PFSK-1 (cell line): ENCODE measurements around the gene KCNJ4.

Experiments
- FOXP2 ChIP-seq: optimal IDR thresholded peaks from 2 replicates; pipeline ENCODE3; 2011; ENCODE audit warnings: borderline replicate concordance, control low read depth, inconsistent platforms; ENCODE audit not compliant: insufficient read depth; ENCODE audit errors: extremely low read length, extremely low read depth
- POLR2AphosphoS5 ChIP-seq: IDR thresholded peaks from 2 replicates; pipeline ENCODE4 v1.6.1; 2012; ENCODE audit warnings: low read depth, mild to moderate bottlenecking, control low read depth, low read length, moderate library complexity
- SIN3A ChIP-seq: IDR thresholded peaks from 2 replicates; pipeline ENCODE4 v1.6.1; 2012; ENCODE audit warnings: mild to moderate bottlenecking, low read length, moderate library complexity, borderline replicate concordance; ENCODE audit not compliant: insufficient read depth
- TAF1 ChIP-seq: IDR thresholded peaks from 2 replicates; pipeline ENCODE4 v1.6.1; 2012; ENCODE audit warnings: low read length, control low read depth, borderline replicate concordance; ENCODE audit not compliant: insufficient read depth
- TF ChIP-seq, protein P1 (sequence below), 2 experiments: IDR thresholded peaks; 2 replicates each; pipeline versions ENCODE4 v1.6.1 to v1.8.0; 2011 to 2012; ENCODE audit warnings: low read depth in 2 of 2, low read length in 2 of 2, control low read depth in 1 of 2, inconsistent platforms in 1 of 2, mild to moderate bottlenecking in 1 of 2, moderate library complexity in 1 of 2; ENCODE audit not compliant: insufficient read depth in 1 of 2

Gene KCNJ4

DNA sequence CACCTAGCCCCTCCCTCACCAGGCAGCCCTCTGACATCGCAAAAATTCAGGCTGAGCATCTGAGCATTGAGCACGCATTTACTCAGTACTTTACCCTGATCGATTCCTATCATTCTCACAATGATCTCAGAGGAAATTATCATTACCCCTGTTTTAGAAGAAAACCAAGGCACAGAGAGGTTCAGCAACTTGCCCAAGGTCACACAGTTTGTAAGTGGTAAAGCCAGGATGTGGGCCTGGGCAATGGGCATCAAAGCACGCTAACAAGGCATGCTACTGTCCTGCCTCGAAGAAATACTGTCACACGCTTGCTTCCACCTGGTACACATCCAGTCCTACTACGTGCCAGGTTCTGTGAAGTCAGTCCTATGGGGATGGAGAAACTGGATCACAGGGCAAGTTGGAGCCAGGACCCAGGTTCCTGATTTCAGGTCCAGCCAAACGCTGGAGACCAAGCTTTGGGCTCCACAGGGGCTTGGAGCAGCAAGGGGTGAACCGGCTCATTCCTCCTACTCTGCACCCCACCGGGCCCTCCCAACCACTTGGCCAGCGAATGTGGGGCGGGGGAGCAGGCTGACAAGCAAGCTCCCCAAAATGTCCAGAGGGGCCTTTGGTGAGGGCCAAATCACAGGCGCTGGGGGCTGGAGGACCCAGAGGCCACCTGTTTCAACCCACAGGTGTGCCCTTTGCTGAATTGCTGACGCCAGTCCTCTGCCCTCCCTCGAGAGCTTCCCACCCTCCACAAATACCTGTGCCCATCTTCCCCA is 18.2 kb downstream of the KCNJ4 start:
- TF ChIP-seq POLR2AphosphoS5: no peak
- no peak for TF ChIP-seq TAF1
- TF ChIP-seq, protein P1, sequence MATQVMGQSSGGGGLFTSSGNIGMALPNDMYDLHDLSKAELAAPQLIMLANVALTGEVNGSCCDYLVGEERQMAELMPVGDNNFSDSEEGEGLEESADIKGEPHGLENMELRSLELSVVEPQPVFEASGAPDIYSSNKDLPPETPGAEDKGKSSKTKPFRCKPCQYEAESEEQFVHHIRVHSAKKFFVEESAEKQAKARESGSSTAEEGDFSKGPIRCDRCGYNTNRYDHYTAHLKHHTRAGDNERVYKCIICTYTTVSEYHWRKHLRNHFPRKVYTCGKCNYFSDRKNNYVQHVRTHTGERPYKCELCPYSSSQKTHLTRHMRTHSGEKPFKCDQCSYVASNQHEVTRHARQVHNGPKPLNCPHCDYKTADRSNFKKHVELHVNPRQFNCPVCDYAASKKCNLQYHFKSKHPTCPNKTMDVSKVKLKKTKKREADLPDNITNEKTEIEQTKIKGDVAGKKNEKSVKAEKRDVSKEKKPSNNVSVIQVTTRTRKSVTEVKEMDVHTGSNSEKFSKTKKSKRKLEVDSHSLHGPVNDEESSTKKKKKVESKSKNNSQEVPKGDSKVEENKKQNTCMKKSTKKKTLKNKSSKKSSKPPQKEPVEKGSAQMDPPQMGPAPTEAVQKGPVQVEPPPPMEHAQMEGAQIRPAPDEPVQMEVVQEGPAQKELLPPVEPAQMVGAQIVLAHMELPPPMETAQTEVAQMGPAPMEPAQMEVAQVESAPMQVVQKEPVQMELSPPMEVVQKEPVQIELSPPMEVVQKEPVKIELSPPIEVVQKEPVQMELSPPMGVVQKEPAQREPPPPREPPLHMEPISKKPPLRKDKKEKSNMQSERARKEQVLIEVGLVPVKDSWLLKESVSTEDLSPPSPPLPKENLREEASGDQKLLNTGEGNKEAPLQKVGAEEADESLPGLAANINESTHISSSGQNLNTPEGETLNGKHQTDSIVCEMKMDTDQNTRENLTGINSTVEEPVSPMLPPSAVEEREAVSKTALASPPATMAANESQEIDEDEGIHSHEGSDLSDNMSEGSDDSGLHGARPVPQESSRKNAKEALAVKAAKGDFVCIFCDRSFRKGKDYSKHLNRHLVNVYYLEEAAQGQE (IDR thresholded peaks at IDR 0.05; ENCODE audit: insufficient read depth in 1 of 2, low read depth in 2 of 2, low read length in 2 of 2): no peak
- TF ChIP-seq FOXP2: no peak
- no peak for TF ChIP-seq SIN3A

DNA sequence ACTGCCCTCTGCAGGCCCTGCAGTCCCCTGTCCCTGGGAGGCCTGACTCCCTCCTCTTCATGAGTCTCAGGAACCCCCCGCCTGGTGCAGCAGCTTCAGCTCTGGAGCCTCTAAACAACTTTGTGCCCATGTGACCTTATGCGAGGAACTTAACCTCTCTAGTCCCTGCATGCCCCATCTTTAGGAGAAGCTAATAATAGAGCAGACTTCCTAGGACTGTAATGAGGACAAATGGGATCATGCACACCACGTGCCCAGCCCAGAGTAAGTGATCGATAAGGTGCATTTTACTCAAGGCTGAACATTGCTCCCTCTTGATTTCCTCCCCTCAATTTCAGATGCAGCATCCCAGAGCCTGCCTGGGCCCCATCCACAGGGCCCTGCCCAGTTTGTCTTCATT is 19.0 kb downstream of the KCNJ4 start:
- TF ChIP-seq POLR2AphosphoS5 (no peak), SIN3A (no peak), TAF1 (no peak), FOXP2 (no peak)
- TF ChIP-seq, protein P1 (IDR thresholded peaks at IDR 0.05; ENCODE audit: insufficient read depth in 1 of 2, low read depth in 2 of 2, low read length in 2 of 2): no peak

DNA sequence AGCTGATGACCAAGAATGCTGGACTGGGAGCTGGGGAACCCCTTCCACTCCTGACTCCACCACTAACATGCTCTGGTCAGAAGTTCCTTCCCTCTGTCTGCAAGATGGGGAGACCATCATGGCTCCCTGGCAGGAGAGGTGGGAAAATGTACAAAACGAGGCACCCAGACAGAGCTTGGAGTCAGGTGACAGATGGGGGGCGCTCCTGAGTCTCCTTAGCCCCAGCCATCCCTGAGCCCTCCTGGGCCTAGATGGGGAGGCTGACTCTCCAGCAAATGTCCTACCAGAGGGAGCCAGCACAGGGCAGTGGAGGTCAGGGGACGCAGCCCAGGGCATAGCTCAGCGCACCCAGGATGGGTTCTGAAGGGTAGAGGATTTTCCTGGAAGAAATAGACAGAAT is 20.0 kb downstream of the KCNJ4 start:
- no peak for TF ChIP-seq POLR2AphosphoS5
- TF ChIP-seq, protein P1 (IDR thresholded peaks at IDR 0.05; ENCODE audit: insufficient read depth in 1 of 2, low read depth in 2 of 2, low read length in 2 of 2): no peak
- TF ChIP-seq FOXP2: no peak
- TF ChIP-seq TAF1: no peak
- no peak for TF ChIP-seq SIN3A

DNA sequence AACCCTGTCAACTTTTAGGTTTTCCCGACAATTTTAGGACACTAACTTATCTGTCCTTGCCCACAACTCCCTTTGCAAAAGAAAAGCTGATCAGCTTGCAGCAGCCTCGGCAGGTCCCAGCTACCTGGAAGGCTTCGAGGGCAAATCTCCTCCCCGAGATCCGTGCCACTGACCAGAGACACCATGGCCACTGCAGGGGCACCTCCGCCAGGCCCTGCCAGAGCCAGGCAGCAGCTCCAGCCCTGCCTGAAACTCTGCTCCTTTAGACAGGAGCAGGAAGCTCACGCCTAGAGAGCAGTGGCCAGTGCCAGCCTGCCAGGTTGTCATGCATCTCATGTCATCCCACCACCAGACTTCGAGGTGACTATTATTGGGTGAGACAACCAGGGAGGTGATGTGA is 21.1 kb downstream of the KCNJ4 start:
- TF ChIP-seq FOXP2 (no peak), POLR2AphosphoS5 (no peak), TAF1 (no peak), SIN3A (no peak)
- TF ChIP-seq, protein P1 (IDR thresholded peaks at IDR 0.05; ENCODE audit: insufficient read depth in 1 of 2, low read depth in 2 of 2, low read length in 2 of 2): no peak

DNA sequence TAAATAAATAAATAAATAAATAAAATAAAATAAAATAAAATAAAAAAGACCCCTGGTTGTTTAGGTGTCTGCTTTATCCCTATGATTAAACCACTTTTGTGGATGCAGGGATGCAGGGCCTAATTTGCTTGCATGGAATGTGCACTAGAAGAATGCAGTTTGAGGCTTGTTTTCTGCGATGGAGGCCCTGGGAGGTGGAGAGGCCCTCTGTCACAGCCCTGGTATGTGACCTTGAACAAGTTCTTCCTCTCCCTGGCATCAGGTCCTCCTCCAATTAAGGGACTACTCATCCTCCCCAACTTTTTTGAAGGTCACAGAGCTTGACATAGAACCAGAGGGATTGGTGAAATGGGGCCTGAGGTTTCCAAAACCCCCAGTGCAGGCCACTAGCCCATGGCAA is 22.7 kb downstream of the KCNJ4 start:
- TF ChIP-seq SIN3A: no peak
- TF ChIP-seq, protein P1 (IDR thresholded peaks at IDR 0.05; ENCODE audit: insufficient read depth in 1 of 2, low read depth in 2 of 2, low read length in 2 of 2): no peak
- no peak for TF ChIP-seq TAF1
- no peak for TF ChIP-seq FOXP2
